T-helper 1 cell treated with Interleukin-12 subunit alpha and Interleukin-12 subunit beta and Interleukin-4 antibody, amounts not matched to agents 30 μg/mL and 1 μg/mL, for 36 hours (primary cell): ENCODE measurements around the gene RUFY2.
"Not testable (repeated sequence)": the region's sequence is repeated elsewhere in the genome, so short reads cannot be mapped to it uniquely, and the experiment has no call there.

Source experiments
- H3K27ac Mint-ChIP-seq: one replicate; pipeline ENCODE4 v1.8.0; 2021; ENCODE audit warnings: mild to moderate bottlenecking, mixed read lengths
- H3K27me3 Mint-ChIP-seq: one replicate; pipeline ENCODE4 v1.8.0; 2021; ENCODE audit warnings: low read depth, mixed read lengths
- H3K36me3 Mint-ChIP-seq: one replicate; pipeline ENCODE4 v1.8.0; 2021; ENCODE audit warnings: low read depth, mixed read lengths
- H3K4me1 Mint-ChIP-seq: one replicate; pipeline ENCODE4 v1.8.0; 2021; ENCODE audit warnings: low read depth, mixed read lengths
- H3K4me3 Mint-ChIP-seq: one replicate; pipeline ENCODE4 v1.8.0; 2021; ENCODE audit warnings: mild to moderate bottlenecking, moderate library complexity, mixed read lengths
- H3K9me3 Mint-ChIP-seq: one replicate; pipeline ENCODE4 v1.8.0; 2021; ENCODE audit warnings: mixed read lengths

The RUFY2 gene, protein sequence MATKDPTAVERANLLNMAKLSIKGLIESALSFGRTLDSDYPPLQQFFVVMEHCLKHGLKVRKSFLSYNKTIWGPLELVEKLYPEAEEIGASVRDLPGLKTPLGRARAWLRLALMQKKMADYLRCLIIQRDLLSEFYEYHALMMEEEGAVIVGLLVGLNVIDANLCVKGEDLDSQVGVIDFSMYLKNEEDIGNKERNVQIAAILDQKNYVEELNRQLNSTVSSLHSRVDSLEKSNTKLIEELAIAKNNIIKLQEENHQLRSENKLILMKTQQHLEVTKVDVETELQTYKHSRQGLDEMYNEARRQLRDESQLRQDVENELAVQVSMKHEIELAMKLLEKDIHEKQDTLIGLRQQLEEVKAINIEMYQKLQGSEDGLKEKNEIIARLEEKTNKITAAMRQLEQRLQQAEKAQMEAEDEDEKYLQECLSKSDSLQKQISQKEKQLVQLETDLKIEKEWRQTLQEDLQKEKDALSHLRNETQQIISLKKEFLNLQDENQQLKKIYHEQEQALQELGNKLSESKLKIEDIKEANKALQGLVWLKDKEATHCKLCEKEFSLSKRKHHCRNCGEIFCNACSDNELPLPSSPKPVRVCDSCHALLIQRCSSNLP

GRCh38 chr10:68406815-68407548 is at the start of gene RUFY2:
Gene RUFY2, minus strand, starts transcription at chr10:68407277. Its CDS starts 88 bp downstream, at chr10:68407189.
- Mint-ChIP-seq H3K27me3 (no peaks in the 10 kb centered on the region), H3K9me3 (no peaks in the 10 kb centered on the region), H3K4me3 (peak within 1 kb of the TSS; percentile 90), H3K36me3 (no peaks in the 10 kb centered on the region), H3K27ac (peak within 1 kb of the TSS; percentile 75), H3K4me1 (peaks cover 7% of the 10 kb centered on the region)

DNA sequence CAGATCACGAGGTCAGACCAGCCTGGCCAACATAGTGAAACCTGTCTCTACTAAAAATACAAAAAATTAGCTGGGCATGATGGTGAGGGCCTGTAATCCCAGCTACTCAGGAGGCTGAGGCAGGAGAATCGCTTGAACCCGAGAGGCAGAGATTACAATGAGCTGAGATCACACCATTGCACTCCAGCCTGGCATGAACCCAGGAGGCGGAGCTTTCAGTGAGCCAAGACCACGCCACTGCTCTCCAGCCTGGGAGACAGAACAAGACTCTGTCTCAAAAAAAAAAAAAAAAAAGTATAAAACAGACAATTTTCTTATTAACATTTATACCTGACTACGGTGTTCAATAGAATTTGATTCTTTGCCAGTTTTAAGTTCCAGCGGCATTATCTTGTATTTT is 42.6 kb upstream of the RUFY2 start:
- peaks cover 26% of the 10 kb centered on the region for H3K36me3 Mint-ChIP-seq
- H3K27me3 Mint-ChIP-seq, H3K4me3 Mint-ChIP-seq, H3K4me1 Mint-ChIP-seq, H3K9me3 Mint-ChIP-seq, H3K27ac Mint-ChIP-seq: not testable (repeated sequence)

DNA sequence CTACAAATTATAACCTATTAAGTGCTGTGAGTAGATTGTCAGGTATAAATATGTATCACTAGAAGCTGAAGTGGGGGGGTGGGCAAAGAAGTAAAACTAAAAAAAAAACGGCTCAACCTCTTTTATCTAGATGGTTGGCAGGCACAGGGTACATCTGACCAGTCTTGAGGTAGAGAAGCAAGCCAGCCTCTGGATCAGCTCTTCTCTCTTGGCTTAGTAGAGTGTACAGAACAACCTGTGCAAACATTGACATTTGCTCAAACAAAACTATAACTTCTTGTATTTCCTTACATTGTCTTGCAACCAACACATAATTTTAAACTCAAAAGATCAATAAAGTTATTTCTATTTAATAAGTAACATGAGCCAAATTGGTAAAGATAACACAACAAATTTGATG is 39.1 kb upstream of the RUFY2 start:
- Mint-ChIP-seq H3K4me1 (peaks cover 2% of the 10 kb centered on the region), H3K27ac (no peak overlapping the region), H3K36me3 (peaks cover 19% of the 10 kb centered on the region), H3K27me3 (no peaks in the 10 kb centered on the region), H3K4me3 (no peak overlapping the region), H3K9me3 (no peaks in the 10 kb centered on the region)

DNA sequence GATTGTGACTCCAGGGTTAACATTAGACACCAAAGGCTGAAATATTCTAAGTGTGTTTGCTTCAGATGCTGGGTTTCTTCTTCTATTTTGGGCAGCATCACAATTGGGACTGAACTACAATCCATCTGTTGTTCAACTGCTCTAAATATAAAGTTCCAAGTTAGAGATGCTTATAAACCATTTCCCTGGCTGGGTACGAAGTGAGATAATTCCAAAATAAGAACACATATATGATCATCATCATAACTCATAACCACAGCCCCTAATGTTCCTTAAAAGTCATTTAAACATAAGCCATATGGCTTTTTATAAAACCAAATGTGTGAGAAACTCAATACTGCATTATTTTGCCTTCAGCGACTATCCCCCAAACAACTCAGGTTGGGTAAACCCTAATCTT is 35.9 kb upstream of the RUFY2 start:
- Mint-ChIP-seq H3K4me3 (no peak overlapping the region), H3K9me3 (no peaks in the 10 kb centered on the region), H3K27ac (no peak overlapping the region), H3K36me3 (peaks cover 8% of the 10 kb centered on the region), H3K27me3 (no peaks in the 10 kb centered on the region), H3K4me1 (no peaks in the 10 kb centered on the region)

GRCh38 chr10:68440898-68441297 is 33.8 kb upstream of the RUFY2 start:
- no peaks in the 10 kb centered on the region for H3K27me3 Mint-ChIP-seq
- H3K36me3 Mint-ChIP-seq = peaks cover 9% of the 10 kb centered on the region
- peaks cover 2% of the 10 kb centered on the region for H3K4me1 Mint-ChIP-seq
- H3K27ac Mint-ChIP-seq = no peak overlapping the region
- no peaks in the 10 kb centered on the region for H3K9me3 Mint-ChIP-seq
- no peak overlapping the region for H3K4me3 Mint-ChIP-seq

- Mint-ChIP-seq H3K36me3 (peaks cover 15% of the 10 kb centered on the region), H3K9me3 (no peaks in the 10 kb centered on the region), H3K27ac (no peak overlapping the region), H3K4me1 (peaks cover 2% of the 10 kb centered on the region), H3K4me3 (no peak overlapping the region), H3K27me3 (no peaks in the 10 kb centered on the region)
Measured at GRCh38 chr10:68435803-68436202, 28.7 kb upstream of the RUFY2 start.

- no peaks in the 10 kb centered on the region for H3K27me3 Mint-ChIP-seq
- H3K4me1 Mint-ChIP-seq = peaks cover 2% of the 10 kb centered on the region
- H3K27ac Mint-ChIP-seq = no peak overlapping the region
- peaks cover 16% of the 10 kb centered on the region for H3K36me3 Mint-ChIP-seq
- no peaks in the 10 kb centered on the region for H3K9me3 Mint-ChIP-seq
- no peak overlapping the region for H3K4me3 Mint-ChIP-seq
Measured at GRCh38 chr10:68434657-68435056, 27.6 kb upstream of the RUFY2 start.

- H3K36me3 Mint-ChIP-seq = peaks cover 26% of the 10 kb centered on the region
- no peak overlapping the region for H3K27ac Mint-ChIP-seq
- H3K4me3 Mint-ChIP-seq = no peak overlapping the region
- no peaks in the 10 kb centered on the region for H3K9me3 Mint-ChIP-seq
- H3K27me3 Mint-ChIP-seq = no peaks in the 10 kb centered on the region
- H3K4me1 Mint-ChIP-seq = peaks cover 8% of the 10 kb centered on the region
Measured at GRCh38 chr10:68428396-68429104, 21.5 kb upstream of the RUFY2 start.

- H3K27ac Mint-ChIP-seq = peak overlapping the region; percentile 55
- H3K9me3 Mint-ChIP-seq = no peaks in the 10 kb centered on the region
- peaks cover 30% of the 10 kb centered on the region for H3K36me3 Mint-ChIP-seq
- H3K4me1 Mint-ChIP-seq = peaks cover 13% of the 10 kb centered on the region
- H3K27me3 Mint-ChIP-seq = no peaks in the 10 kb centered on the region
- H3K4me3 Mint-ChIP-seq = no peak overlapping the region
Measured at GRCh38 chr10:68424454-68425014, 17.5 kb upstream of the RUFY2 start.

DNA sequence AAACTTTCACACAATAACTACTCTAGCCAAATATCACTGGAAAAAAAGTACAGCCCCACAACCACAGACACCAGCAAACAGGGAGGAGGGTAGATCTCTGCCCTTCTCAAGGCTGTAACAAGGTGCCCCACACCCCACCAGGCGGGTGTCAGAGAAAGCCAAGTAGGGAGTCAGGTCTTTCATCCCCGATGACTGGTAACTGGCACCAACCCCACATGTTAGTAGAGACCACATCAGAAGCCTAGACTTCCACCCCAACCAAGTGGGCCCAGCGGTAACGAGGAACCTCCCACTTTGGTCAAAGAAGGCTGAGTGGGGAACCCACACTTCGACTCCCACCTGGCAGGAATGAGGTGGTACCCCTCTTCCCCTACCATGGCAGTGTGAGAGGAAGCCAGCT is 16.4 kb upstream of the RUFY2 start:
- Mint-ChIP-seq H3K36me3 (peaks cover 27% of the 10 kb centered on the region), H3K4me3 (no peak overlapping the region), H3K27ac (peak overlapping the region; percentile 70)

DNA sequence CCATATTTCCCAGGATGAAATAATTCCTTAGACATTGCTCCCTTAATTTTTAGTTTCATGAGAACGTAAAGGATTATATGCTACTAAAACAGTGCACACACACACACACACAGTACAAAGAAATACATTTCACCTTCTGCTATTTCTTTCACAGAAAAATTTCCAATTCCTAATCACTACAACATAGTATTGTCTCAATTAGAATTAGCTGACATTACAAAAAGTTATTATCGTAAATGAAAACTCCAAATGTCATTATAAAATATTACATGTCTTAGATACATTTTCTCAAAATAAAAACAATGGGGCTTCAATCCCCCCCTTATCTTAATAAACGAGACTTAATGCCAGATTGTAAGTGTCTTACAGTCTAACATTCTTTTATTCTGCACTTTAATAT is 12.3 kb upstream of the RUFY2 start:
- peaks cover 9% of the 10 kb centered on the region for H3K4me1 Mint-ChIP-seq
- H3K36me3 Mint-ChIP-seq = peaks cover 30% of the 10 kb centered on the region
- H3K9me3 Mint-ChIP-seq = no peaks in the 10 kb centered on the region
- H3K27me3 Mint-ChIP-seq = no peaks in the 10 kb centered on the region
- H3K27ac Mint-ChIP-seq = no peak overlapping the region
- no peak overlapping the region for H3K4me3 Mint-ChIP-seq

More for the DNA sequence above, 16.4 kb upstream of the RUFY2 start:
- Mint-ChIP-seq H3K9me3 (no peaks in the 10 kb centered on the region), H3K4me1 (peaks cover 13% of the 10 kb centered on the region), H3K27me3 (no peaks in the 10 kb centered on the region)

DNA sequence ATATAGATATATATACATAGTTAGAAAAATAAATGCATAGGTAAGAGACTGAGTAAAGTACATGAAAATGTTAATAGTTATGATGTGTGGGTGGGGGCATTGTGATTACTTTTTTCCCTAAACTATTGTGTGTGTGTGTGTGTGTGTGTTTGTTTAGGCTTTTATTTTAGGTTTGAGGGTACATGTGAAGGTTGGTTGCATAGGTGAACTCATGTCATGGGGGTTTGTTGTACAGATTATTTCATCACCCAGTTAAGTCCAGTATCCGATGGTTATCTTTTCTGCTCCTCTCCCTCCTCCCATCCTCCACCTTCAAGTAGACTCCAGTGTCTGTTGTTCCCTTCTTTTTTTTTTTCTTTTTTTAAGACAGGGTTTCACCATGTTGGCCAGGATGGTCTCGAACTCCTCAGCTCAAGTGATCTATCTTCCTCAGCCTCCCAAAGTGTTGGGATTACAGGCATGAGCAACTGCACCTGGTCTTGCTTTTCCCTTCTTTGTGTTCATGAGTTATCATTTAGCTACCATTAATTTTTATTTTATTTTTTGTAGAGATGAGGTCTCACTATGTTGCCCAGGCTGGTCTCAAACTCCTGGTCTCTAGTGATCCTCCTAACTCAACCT is 1.9 kb upstream of the RUFY2 start:
- H3K36me3 Mint-ChIP-seq = peaks cover 9% of the 10 kb centered on the region
- no peaks in the 10 kb centered on the region for H3K27me3 Mint-ChIP-seq
- peaks cover 9% of the 10 kb centered on the region for H3K4me1 Mint-ChIP-seq
- H3K4me3 Mint-ChIP-seq = no peak overlapping the region
- H3K27ac Mint-ChIP-seq = no peak overlapping the region
- H3K9me3 Mint-ChIP-seq = no peaks in the 10 kb centered on the region

DNA sequence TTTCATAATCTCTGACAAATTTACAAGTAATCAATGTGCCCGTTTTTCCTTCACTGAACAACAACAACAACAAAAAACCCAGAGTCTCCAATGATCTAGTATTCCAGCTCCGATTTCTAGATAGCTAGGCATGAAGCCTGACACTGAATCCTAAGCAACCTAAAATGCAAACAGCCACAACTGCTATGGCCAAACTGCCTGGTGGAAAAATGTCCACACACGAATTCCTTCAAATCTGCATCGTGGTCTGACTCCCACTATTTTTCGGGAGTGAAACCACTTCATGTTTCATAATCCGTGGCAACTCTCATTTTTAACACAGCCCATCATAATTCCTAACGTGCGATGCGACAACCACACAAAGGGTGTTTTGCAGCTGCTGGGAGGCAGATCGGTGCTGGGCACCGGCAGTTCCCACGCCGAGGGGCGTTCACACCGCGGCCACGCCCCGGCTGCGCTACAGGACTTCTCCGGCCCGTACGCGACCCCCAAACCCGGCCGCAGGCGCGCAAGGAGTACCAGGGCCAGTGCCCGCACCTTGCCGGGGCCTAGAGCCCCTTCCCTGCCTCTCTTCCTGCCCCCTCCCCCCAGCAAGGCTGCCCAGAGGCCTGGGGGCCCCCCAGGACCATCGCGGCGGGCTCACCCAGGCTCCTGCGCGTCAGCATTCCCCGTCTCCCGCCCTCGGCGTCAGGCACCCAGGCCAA is 814 bp downstream of the RUFY2 start:
- peak overlapping the region; percentile 75 for H3K27ac Mint-ChIP-seq
- H3K36me3 Mint-ChIP-seq = peaks cover 2% of the 10 kb centered on the region
- no peaks in the 10 kb centered on the region for H3K9me3 Mint-ChIP-seq
- peak overlapping the region; percentile 90 for H3K4me3 Mint-ChIP-seq
- no peaks in the 10 kb centered on the region for H3K27me3 Mint-ChIP-seq
- peaks cover 7% of the 10 kb centered on the region for H3K4me1 Mint-ChIP-seq
